GM19395 (cell line): Measurements from ENCODE around the gene BPHL.
A peak's percentile ranks its signal among the peaks of the same experiment; 100 is the strongest.
"Not testable (repeated sequence)": the region's sequence is repeated elsewhere in the genome, so short reads cannot be mapped to it uniquely, and the experiment has no call there.

Experiments used
- ATAC-seq: cut with Tn5 transposase; IDR thresholded peaks from one replicate; pipeline ENCODE4 v1.9.1; 2021; ENCODE audit warnings: mild to moderate bottlenecking, moderate library complexity; ENCODE audit not compliant: unreplicated experiment

The BPHL gene

DNA sequence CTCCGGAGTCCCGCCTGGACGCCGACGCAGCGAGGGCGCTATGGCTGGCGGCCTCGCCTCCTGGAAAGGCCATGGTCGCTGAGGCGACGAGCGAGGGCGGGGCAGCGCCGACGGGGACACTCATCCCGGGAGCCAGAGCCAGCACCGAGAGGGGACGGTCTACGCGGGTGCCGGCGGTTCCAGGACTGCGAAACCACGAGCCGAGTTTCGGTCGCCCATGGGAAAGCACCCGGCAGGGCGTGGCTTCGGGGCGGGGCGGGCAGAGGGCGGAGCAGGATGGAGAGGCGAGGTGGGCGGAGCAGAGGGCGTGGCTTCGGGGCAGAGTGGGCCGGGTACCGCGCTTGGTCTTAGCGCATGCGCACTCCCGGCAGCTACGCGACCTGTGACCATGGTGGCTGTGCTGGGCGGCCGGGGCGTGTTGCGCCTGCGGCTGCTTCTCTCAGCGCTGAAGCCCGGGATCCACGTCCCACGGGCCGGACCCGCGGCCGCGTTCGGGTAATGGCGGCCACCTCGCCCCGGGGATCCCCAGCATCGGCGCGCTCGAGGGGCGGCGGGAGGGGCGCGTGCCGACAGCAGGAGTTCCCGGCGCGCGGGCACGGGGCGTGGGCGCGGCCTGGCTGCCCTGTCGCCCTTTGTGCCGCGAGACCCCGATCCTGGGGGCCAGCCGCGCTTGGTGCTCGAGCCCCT lies at the start of gene BPHL:
BPHL (plus strand) TSS at position 359 of the 687 bp plus-strand sequence; CDS start at position 389, 30 bp downstream.
- peak; percentile 88 for ATAC-seq

DNA sequence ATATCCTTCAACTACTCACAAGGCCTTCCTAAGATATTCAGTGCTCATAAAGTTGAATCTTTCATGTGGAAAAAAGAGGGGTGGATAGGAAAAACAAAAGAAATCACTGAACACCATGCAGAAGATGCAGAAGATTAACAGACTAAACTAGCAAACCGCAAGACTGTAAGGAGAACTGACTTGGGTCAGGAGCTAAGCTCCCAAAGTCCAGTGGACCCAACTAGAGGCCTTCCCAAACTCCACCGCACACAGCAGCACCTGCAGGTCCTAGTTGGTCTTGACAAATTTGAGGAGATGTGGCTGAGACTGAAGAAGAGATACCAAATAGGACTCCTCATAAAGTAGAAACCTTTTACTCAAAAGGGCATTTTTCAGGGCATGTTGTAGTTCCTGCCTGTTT lies 46.9 kb upstream of the BPHL start:
- ATAC-seq, result no peak

DNA sequence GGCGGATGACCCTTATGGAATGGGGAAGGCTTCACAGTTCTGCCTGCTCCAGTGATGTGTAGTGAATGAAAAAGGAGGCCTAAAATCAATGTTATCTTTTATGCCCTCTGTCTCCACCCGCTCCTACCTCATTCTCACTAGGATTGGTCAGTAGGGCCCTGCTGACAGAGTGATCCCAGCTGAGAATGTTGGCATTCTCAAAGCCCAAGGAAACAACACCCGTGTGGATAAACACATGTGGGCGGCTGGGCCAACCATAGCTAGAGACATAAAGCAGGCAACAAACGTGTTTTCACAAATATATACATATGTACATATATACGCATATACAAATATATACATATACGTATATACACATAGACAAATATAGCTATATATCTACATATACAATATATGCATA lies 45.7 kb upstream of the BPHL start:
- no peak for ATAC-seq

DNA sequence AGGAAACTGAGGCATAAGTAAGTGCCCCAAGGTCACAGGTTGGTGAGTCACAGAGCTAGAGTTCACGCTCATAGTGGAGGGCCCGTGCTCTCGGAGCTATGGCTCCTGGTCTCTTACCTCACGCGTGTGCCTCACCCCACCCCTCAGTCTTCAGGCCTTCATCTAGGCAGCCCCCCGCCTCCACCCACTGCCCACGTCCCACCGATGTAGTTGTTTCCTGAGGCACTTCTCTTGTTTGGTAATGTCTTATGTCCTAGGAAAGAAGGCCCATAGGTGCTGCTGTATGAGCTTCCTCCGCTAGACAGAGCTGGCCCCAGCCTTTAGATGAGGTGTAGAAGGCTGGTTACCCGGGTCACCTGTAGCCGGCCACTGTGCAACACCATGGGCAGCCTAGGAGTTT lies 45.1 kb upstream of the BPHL start:
- ATAC-seq, result no peak

DNA sequence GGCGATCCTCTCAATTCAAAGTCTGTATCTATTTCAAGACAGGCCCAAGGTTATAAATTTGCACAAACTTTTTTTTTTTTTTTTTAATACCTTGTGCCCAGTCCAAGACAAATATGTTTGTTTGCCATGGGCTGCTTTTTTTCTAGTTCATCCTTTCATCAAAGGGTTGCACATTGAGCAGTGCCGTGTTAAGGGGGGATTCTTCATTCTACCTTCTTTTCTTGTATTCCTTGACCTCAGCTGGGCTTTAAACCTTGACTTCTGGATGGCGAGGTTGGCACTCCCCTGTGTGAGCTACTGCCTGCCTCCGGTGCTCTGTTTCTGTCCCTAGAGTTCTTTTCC lies 42.8 kb upstream of the BPHL start:
- ATAC-seq, result no peak

DNA sequence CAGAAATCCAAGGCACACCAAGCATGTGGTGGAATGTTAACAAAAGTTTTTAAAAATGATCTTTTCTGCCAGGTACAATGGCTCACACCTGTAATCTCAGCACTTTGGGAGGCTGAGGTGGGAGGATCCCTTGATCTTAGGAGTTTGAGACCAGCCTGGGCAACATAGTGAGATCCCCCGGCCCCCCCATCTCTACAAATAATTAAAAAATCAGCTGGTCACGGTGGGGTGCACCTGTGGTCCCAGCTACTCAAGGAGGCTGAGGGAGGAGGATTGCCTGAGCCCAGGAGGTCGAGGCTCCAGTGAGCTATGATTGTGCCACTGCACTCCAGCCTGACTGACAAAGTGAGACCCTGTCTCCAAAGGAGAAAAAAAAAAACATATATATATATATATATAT lies 42.2 kb upstream of the BPHL start:
- ATAC-seq, result no peak

GRCh38 chr6:3077430-3077829 lies 41.1 kb upstream of the BPHL start:
- no peak for ATAC-seq

- ATAC-seq, result not testable (repeated sequence)
Measured at GRCh38 chr6:3078952-3079351, 39.6 kb upstream of the BPHL start.

DNA sequence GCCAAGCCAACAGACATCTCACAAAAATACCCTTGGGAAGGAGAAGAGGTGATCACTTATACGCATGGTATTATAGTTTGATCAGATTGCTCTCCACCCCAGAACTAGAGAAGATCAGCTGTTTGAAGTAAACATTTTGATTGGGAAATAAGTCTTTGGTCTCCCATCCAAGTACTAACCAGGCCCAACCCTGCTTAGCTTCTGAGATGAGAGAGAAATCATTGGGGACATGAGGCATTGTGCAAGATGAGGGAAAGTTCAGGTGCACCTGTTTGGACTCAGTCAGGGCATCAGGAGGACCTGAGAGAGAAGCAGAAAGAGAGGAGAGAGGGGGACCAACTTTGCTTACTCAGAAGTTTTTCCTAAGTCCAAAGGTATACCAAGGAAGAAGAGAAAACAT lies 38.8 kb upstream of the BPHL start:
- no peak for ATAC-seq

DNA sequence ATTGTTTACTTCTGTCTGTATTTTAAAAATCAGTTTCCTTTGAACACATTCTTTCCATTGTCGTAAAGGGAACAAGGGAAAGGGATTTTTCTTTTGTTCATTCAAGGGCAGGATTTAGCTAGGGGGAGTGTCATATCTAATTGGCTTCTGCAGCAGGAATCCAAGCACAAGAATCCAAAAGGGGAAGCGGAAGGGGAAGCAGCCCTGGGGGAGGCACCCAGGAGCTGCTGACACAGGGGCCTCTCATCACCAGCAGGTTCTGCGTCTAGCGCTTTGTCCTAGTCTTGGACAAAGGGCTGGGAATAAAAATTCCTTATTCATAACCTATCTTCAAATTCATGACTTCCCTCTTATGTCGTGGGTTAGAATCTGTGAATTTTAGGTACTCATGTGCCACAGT lies 36.6 kb upstream of the BPHL start:
- ATAC-seq, result no peak

DNA sequence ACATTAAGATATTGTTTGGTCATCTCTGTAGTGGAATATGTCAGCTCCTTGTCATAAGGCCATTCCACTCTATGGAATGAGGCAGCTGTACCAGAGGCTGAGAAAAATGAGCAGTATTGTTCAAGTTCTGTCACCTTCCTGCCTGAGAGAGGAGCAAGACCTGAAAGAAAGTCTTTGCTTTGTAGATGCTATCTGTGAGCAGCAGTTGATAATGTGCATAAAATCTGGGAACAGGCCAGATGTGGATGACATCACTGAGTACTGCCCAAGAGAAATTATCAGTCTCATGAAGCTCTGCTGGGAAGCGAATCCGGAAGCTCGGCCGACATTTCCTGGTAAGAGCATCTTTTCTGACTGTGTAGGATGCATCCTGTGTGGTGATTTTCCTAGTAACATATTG lies 33.4 kb upstream of the BPHL start:
- no peak for ATAC-seq

DNA sequence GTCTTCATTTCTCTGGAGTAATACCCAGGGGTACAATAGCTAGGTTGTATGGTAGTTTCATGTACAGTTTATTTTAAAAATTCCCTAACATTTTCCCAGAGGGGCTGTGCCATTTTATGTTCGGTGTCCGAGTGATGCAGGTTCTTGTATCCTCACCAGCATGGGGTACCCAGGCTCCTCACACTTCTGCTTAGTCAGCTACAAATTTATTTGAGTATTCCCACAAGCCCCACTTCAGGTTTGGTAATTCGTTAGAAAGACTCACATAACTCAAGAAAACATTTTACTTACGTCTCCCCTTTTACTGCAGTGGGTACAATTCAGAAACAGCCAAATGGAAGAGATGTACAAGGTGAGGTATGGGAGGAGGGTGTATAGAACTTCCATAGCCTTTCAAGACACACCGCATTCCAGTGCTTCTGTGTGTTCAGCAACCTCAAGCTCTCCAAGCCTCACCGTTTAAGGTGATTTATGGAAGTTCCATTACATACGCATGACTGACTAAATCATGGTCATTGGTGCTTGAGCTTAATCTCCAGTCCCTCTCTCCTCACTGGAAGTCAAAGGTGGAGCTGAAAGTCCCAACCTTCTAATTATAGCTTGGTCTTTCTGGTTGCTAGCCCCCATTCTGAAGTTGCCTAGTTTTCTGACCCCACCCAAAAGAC lies 32.1 kb upstream of the BPHL start:
- ATAC-seq, result no peak

DNA sequence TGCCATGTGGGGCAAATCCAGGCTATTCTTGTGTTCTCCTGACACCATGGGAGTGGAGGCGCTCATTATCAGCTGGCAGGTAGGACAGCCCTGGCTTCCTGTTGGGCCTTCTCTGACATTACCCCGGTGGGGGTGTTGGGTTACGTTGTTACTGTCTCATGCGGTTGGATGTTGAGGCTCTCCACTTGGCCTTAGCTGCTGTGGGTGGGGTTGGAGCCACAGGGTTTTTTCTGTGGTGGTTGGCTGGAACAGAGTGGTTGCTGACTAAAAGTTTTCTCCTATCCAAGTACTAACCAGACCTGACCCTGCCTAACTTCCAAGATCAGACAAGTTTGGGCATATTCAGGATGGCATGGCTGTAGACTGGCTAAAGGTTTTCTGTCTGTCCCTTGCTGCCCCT lies 30.1 kb upstream of the BPHL start:
- ATAC-seq, result no peak

- no peak for ATAC-seq
Measured at GRCh38 chr6:3088968-3089367, 29.5 kb upstream of the BPHL start.

DNA sequence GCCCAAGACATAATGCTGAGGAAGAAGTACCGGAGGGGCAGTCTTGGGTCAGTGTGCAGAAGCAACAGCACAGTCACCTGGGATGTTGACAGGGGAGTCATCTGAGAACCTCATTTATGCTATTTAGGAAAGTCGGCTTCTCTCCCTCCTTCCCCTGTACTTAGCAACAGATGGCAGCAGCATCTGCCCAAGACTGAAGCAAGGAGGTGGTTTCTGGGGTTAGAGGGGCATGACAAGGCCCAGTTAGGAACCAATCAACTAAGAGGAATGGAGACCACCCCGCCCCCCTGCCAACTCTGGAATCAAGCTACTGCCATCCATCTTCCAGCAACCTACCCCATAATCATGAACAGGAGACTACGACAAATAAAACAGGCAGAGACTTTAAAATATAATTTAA lies 28.5 kb upstream of the BPHL start:
- no peak for ATAC-seq

GRCh38 chr6:3094815-3095214 lies 23.7 kb upstream of the BPHL start:
- ATAC-seq, result no peak

GRCh38 chr6:3102875-3103274 lies 15.6 kb upstream of the BPHL start:
- ATAC-seq, result no peak

GRCh38 chr6:3108746-3109414 lies 9.6 kb upstream of the BPHL start:
- ATAC-seq, result no peak

- no peak for ATAC-seq
Measured at GRCh38 chr6:3109761-3110160, 8.8 kb upstream of the BPHL start.

DNA sequence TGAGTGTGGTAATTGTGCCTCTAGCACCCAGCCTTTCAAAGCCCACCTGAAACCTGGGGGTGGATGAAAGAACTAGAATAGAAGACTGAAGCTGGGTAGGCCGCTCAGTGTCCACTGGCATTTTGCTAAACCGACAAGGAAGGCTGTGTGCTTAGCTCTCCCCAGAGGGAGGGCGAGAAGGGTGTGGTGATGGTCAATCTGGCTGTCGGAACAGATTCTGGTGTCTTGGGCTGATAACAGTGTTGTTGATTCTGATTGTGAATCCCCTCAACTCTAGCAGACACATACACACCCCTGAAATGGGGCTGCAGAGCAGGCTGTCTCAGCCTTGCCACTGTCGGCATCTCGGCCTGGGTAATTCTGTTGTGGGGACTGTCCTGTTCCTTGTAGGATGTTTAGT lies 4.1 kb upstream of the BPHL start:
- ATAC-seq, result no peak

- ATAC-seq, result peak; percentile 9
Measured at GRCh38 chr6:3117912-3118352, 579 bp upstream of the BPHL start.

GRCh38 chr6:3119040-3119723 lies 671 bp downstream of the BPHL start:
- peak; percentile 42 for ATAC-seq
